Liver (tissue), 9 donors: ENCODE results near the gene GABPB1. TPM values are rescaled to one million over a fixed set of nuclear protein-coding genes. Genes with fewer than 3 reads are reported as not detected.

Experiments used
- DNase-seq: peaks from one replicate; pipeline ENCODE4 v3.0.0-alpha.2; 2017; ENCODE audit warnings: low spot score
- H3K27ac ChIP-seq, 2 donors: one replicate each; pipeline ENCODE4 v1.7.0; 2013; ENCODE audit warnings: inconsistent platforms in 2 of 2, low read length in 2 of 2, control low read depth in 1 of 2, low read depth in 1 of 2, mild to moderate bottlenecking in 1 of 2
- H3K27me3 ChIP-seq, 4 donors: one replicate each; pipeline versions ENCODE4 v1.6.1 to v1.7.0; 2013; ENCODE audit warnings: low read length in 3 of 4, inconsistent platforms in 1 of 4, mild to moderate bottlenecking in 1 of 4, moderate library complexity in 1 of 4; ENCODE audit not compliant: control insufficient read depth in 4 of 4, insufficient read depth in 4 of 4
- H3K36me3 ChIP-seq, 4 donors: one replicate each; pipeline versions ENCODE4 v1.6.1 to v1.7.0; 2013; ENCODE audit warnings: low read length in 3 of 4, mild to moderate bottlenecking in 3 of 4, low read depth in 1 of 4, moderate library complexity in 1 of 4; ENCODE audit not compliant: control insufficient read depth in 4 of 4, insufficient read depth in 3 of 4
- H3K4me1 ChIP-seq, 4 donors: one replicate each; pipeline versions ENCODE4 v1.6.1 to v1.7.0; 2013; ENCODE audit warnings: low read length in 3 of 4, mild to moderate bottlenecking in 3 of 4, moderate library complexity in 1 of 4; ENCODE audit not compliant: control insufficient read depth in 4 of 4, insufficient read depth in 4 of 4
- H3K4me3 ChIP-seq, 3 donors: one replicate each; pipeline versions ENCODE4 v1.6.1 to v1.7.0; 2013; ENCODE audit warnings: low read length in 3 of 3, control low read depth in 1 of 3, low read depth in 1 of 3, mild to moderate bottlenecking in 1 of 3
- H3K9ac ChIP-seq, 2 donors: one replicate each; pipeline ENCODE4 v1.7.0; 2013; ENCODE audit warnings: low read length in 2 of 2, mild to moderate bottlenecking in 2 of 2, moderate library complexity in 2 of 2, control low read depth in 1 of 2, low read depth in 1 of 2
- H3K9me3 ChIP-seq, 4 donors: one replicate each; pipeline versions ENCODE4 v1.6.1 to v1.7.0; 2013; ENCODE audit warnings: low read length in 3 of 4; ENCODE audit not compliant: control insufficient read depth in 4 of 4
- EGR1 ChIP-seq, 2 donors: IDR thresholded peaks; 2 replicates each; pipeline ENCODE4 v1.6.1; 2016 to 2018; ENCODE audit warnings: antibody characterized with exemption in 2 of 2, low read depth in 2 of 2
- FOXA1 ChIP-seq: IDR thresholded peaks from 2 replicates; pipeline ENCODE4 v1.6.1; 2016; ENCODE audit warnings: antibody characterized with exemption
- FOXA2 ChIP-seq: IDR thresholded peaks from 2 replicates; pipeline ENCODE4 v1.6.1; 2016; ENCODE audit warnings: antibody characterized with exemption
- GABPA ChIP-seq, 2 donors: IDR thresholded peaks in 1 of 2; conservative IDR thresholded peaks in 1 of 2; 2 replicates each; pipeline ENCODE4 v1.6.1; 2016; ENCODE audit warnings: antibody characterized with exemption in 2 of 2, mild to moderate bottlenecking in 1 of 2, moderate library complexity in 1 of 2
- HNF4A ChIP-seq, 2 donors: conservative IDR thresholded peaks; 2 replicates each; pipeline ENCODE4 v1.6.1; 2016; ENCODE audit warnings: antibody characterized with exemption in 2 of 2, mild to moderate bottlenecking in 2 of 2
- HNF4G ChIP-seq: IDR thresholded peaks from 2 replicates; pipeline ENCODE4 v1.6.1; 2016; ENCODE audit warnings: antibody characterized with exemption
- JUND ChIP-seq, 2 donors: IDR thresholded peaks; 2 replicates each; pipeline ENCODE4 v1.6.1; 2016; ENCODE audit warnings: antibody characterized with exemption in 2 of 2
- MAX ChIP-seq: IDR thresholded peaks from 2 replicates; pipeline ENCODE4 v1.6.1; 2016; ENCODE audit warnings: antibody characterized with exemption
- NR2F2 ChIP-seq: IDR thresholded peaks from 2 replicates; pipeline ENCODE4 v1.6.1; 2016; ENCODE audit warnings: antibody characterized with exemption
- RAD21 ChIP-seq, 2 donors: IDR thresholded peaks; 2 replicates each; pipeline ENCODE4 v1.6.1; 2016; ENCODE audit warnings: antibody characterized with exemption in 2 of 2, mild to moderate bottlenecking in 2 of 2
- REST ChIP-seq: IDR thresholded peaks from 2 replicates; pipeline ENCODE4 v1.6.1; 2016; ENCODE audit warnings: antibody characterized with exemption, mild to moderate bottlenecking
- RXRA ChIP-seq, 2 donors: IDR thresholded peaks; 2 replicates each; pipeline ENCODE4 v1.6.1; 2017 to 2018; ENCODE audit warnings: antibody characterized with exemption in 2 of 2, mild to moderate bottlenecking in 1 of 2
- SP1 ChIP-seq: IDR thresholded peaks from 2 replicates; pipeline ENCODE4 v1.6.1; 2018; ENCODE audit warnings: antibody characterized with exemption, mild to moderate bottlenecking
- TAF1 ChIP-seq: conservative IDR thresholded peaks from 2 replicates; pipeline ENCODE4 v1.6.1; 2016; ENCODE audit warnings: antibody characterized with exemption, mild to moderate bottlenecking
- YY1 ChIP-seq: IDR thresholded peaks from 2 replicates; pipeline ENCODE4 v1.6.1; 2016; ENCODE audit warnings: antibody characterized with exemption, mild to moderate bottlenecking
- WGBS: extraction: QIAGEN DNeasy Blood & Tissue Kit; methylation state at CpG from one replicate; pipeline ENCODE4 v1.1.7; 2013; 5-methylcytosine and 5-hydroxymethylcytosine counted together
- polyA plus RNA-seq, 2 donors: library from polyadenylated mRNA; stranded (reverse) in 1 of 2; unstranded in 1 of 2; fragments of 200-250 nt in 1 of 2; fragments of >200 nt in 1 of 2; fragmentation: Nextera tagmentation in 1 of 2; extraction: Ambion mirVana in 1 of 2; gene quantifications; one replicate each; pipeline versions ENCODE4 v1.2.1 to v1.2.3, GENCODE V29; 2013 to 2015
- total RNA-seq, 2 donors: library from RNA; depleted of rRNA; stranded (reverse); fragments of >200 nt; gene quantifications; one replicate each; pipeline ENCODE4 v1.2.3, GENCODE V29; 2014
- TF ChIP-seq, protein P1 (sequence below): IDR thresholded peaks from 2 replicates; pipeline ENCODE4 v1.6.1; 2016; ENCODE audit warnings: antibody characterized with exemption
- TF ChIP-seq, protein P2 (sequence below): fragments of 150-350 bp; IDR thresholded peaks from 2 replicates; pipeline ENCODE4 v1.5.1; 2017; ENCODE audit warnings: improper control_type of control experiment, low read depth, low read length; ENCODE audit not compliant: missing input control
- TF ChIP-seq, protein P3 (sequence below): IDR thresholded peaks from 2 replicates; pipeline ENCODE4 v1.6.1; 2016; ENCODE audit warnings: antibody characterized with exemption
- donor health status: healthy.
- donor health status: healthy.
- donor health status: healthy.
- donor health status: healthy.
- donor health status: healthy.

The GABPB1 gene
- total and polyA plus RNA-seq, 4 donors, result 4.4 to 23.6 (median 9.8) TPM

DNA sequence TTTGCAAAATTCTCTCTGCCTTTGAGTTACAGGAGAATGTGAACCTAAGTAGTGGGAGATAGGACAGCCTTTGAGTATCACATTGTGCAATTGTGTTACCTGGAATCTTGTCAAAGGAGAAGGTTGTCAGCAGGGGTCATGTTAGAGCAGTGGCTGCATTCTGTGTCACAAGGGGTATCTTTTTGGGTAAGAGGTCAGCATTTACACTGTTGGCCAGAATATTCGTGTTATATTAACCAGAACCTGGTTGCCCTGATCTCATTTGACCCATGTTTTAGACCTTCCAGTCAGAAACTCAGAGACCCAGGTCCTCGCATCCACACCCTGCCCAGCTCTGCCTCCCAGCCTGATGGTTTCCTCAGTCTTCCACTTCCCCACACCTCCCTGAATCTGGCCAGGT is 116.7 kb downstream of the GABPB1 start:
- peak overlapping the region in 1 of 2 donors; percentile 64 for H3K9ac ChIP-seq
- H3K27ac ChIP-seq, result peak overlapping the region; percentile 49 to 80
- H3K36me3 ChIP-seq, result peaks cover 0 to 7% (median 3%) of the 10 kb centered on the region in 4 donors
- WGBS, result 42% methylated on average over 2 of the region's 2 CpGs
- TF ChIP-seq NR2F2, result peak; percentile 49
- TF ChIP-seq FOXA2, result peak; percentile 78
- TF ChIP-seq TAF1, result no peak
- peak; percentile 74 to 83 for TF ChIP-seq JUND (IDR thresholded peaks at IDR 0.05)
- TF ChIP-seq, protein P1, sequence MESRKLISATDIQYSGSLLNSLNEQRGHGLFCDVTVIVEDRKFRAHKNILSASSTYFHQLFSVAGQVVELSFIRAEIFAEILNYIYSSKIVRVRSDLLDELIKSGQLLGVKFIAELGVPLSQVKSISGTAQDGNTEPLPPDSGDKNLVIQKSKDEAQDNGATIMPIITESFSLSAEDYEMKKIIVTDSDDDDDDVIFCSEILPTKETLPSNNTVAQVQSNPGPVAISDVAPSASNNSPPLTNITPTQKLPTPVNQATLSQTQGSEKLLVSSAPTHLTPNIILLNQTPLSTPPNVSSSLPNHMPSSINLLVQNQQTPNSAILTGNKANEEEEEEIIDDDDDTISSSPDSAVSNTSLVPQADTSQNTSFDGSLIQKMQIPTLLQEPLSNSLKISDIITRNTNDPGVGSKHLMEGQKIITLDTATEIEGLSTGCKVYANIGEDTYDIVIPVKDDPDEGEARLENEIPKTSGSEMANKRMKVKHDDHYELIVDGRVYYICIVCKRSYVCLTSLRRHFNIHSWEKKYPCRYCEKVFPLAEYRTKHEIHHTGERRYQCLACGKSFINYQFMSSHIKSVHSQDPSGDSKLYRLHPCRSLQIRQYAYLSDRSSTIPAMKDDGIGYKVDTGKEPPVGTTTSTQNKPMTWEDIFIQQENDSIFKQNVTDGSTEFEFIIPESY, result peak; percentile 86
- peak; percentile 60 to 64 for TF ChIP-seq RAD21 (IDR thresholded peaks at IDR 0.05)
- peak; percentile 97 for TF ChIP-seq SP1
- TF ChIP-seq HNF4G, result peak; percentile 67
- no peak for TF ChIP-seq GABPA (IDR thresholded peaks at IDR 0.05 in 1 of 2, conservative IDR thresholded peaks at IDR 0.05 in 1 of 2)
- peak; percentile 80 for TF ChIP-seq REST
- TF ChIP-seq, protein P2, sequence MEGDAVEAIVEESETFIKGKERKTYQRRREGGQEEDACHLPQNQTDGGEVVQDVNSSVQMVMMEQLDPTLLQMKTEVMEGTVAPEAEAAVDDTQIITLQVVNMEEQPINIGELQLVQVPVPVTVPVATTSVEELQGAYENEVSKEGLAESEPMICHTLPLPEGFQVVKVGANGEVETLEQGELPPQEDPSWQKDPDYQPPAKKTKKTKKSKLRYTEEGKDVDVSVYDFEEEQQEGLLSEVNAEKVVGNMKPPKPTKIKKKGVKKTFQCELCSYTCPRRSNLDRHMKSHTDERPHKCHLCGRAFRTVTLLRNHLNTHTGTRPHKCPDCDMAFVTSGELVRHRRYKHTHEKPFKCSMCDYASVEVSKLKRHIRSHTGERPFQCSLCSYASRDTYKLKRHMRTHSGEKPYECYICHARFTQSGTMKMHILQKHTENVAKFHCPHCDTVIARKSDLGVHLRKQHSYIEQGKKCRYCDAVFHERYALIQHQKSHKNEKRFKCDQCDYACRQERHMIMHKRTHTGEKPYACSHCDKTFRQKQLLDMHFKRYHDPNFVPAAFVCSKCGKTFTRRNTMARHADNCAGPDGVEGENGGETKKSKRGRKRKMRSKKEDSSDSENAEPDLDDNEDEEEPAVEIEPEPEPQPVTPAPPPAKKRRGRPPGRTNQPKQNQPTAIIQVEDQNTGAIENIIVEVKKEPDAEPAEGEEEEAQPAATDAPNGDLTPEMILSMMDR, result no peak
- no peak for TF ChIP-seq FOXA1
- peak in 1 of 2 donors; percentile 68 for TF ChIP-seq EGR1 (IDR thresholded peaks at IDR 0.05; ENCODE audit: low read depth in 2 of 2)
- TF ChIP-seq, protein P3, sequence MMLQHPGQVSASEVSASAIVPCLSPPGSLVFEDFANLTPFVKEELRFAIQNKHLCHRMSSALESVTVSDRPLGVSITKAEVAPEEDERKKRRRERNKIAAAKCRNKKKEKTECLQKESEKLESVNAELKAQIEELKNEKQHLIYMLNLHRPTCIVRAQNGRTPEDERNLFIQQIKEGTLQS, result no peak
- TF ChIP-seq YY1, result peak; percentile 61
- peak; percentile 89 to 91 for TF ChIP-seq HNF4A (conservative IDR thresholded peaks at IDR 0.05)
- TF ChIP-seq MAX, result peak; percentile 80
- peak; percentile 99 to 100 for TF ChIP-seq RXRA (IDR thresholded peaks at IDR 0.05)
- no peak overlapping the region for H3K4me3 ChIP-seq
- H3K4me1 ChIP-seq, result peaks cover 15 to 59% (median 50%) of the 10 kb centered on the region in 4 donors
- H3K27me3 ChIP-seq, result no peaks in the 10 kb centered on the region
- no peaks in the 10 kb centered on the region for H3K9me3 ChIP-seq
- no peak for DNase-seq
